HK-2 (cell line): Measurements from ENCODE around the gene POLDIP2.

Experiments used
- DNase-seq: peaks from one replicate; pipeline ENCODE4 v3.0.0-alpha.2; 2018; ENCODE audit not compliant: unreplicated experiment

The POLDIP2 gene

DNA sequence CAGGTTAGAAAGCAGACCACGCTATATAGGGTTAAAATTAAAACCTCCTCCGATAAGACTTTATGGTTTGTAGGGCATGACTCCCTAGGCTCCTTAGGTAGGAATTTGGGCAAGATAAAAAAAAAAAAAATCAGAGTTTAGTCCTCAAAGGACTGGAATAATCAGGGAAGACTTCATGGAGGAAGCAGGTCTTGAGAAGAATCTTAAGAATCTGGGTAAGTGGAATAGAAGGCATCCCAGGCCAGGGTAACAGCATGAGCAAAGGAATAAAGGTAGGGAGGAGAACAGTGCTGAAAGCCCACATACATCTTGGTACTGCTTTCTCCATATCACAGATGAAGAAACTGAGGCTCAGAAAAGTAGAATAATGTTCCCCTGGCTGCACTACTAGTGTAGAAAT is 33.2 kb upstream of the POLDIP2 start:
- DNase-seq, result no peak

DNA sequence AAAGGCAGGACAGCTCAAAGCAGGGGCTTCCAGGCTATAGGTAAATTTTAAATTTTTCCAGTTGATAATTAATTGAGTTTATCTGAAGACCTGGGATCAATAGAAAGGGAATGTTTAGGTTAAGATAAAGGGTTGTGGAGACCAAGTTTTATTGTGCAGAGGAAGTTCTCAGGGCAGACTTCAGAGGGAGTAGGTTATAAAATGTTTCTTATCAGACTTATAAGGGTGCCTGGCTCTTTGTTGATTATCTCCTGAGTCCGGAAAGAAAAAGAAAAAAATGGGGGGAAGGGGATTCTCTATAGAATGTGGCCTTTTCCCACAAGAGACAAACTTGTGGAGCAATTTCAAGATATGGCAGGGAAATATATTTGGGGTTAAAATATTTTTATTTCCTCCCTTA is 32.8 kb upstream of the POLDIP2 start:
- DNase-seq, result no peak

DNA sequence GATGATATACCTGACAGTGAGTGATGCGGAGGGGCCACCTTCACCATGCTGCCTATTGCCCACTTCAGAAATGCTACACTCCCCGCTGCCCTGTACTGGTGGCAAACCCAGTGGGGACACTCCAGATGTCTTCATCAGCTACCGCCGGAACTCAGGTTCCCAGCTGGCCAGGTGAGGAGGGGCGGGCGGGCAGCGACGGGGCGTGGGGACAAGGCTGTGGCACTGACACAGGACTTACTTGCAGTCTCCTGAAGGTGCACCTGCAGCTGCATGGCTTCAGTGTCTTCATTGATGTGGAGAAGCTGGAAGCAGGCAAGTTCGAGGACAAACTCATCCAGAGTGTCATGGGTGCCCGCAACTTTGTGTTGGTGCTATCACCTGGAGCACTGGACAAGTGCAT is 30.8 kb upstream of the POLDIP2 start:
- no peak for DNase-seq

DNA sequence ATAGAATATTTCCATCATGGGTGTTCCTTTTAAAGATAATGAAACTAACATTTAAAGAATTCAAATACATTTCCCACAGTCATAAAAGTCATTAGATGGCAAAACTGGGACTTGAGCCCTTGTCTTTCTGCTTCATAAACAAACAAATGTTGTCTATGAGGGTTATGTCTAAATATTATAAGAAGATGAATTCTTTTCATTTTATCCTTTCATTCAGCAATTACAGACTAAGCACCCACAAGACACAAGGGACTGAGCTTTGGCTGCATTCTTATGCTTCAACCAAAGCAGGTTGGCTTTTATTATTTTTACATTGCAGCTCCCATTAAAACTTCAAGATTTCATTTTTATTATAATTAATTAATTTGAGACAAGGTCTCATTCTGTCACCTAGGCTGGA is 29.1 kb upstream of the POLDIP2 start:
- DNase-seq, result no peak

DNA sequence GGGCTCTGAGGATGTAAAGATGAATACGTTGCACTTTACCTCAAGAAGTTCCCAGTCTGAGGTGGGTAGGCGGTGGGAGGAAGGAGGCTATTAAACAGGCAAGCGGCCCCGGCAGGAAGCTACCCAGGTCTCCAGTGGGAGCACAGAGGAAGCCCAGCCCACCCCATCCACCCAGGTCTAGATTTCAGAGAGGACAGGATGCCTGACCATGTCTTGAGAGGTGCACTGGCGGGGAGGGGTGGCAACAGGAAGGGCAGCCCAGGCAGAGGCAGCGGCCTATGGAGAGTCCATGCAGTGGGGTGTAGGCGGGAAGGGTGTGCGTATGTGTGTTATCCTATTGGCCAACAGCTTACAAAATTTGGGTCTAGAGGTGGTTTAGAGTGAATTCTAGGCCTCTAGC is 28.1 kb upstream of the POLDIP2 start:
- DNase-seq, result no peak

DNA sequence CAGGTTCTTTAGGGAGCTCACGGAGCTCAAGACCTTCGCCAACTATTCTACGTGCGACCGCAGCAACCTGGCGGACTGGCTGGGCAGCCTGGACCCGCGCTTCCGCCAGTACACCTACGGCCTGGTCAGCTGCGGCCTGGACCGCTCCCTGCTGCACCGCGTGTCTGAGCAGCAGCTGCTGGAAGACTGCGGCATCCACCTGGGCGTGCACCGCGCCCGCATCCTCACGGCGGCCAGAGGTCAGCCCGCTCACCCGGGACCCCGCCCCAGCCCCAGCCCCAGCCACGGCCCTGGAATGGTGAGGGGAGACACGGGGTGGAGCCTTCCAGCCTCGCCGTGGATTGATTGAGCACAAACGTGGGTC is 27.7 kb upstream of the POLDIP2 start:
- no peak for DNase-seq

DNA sequence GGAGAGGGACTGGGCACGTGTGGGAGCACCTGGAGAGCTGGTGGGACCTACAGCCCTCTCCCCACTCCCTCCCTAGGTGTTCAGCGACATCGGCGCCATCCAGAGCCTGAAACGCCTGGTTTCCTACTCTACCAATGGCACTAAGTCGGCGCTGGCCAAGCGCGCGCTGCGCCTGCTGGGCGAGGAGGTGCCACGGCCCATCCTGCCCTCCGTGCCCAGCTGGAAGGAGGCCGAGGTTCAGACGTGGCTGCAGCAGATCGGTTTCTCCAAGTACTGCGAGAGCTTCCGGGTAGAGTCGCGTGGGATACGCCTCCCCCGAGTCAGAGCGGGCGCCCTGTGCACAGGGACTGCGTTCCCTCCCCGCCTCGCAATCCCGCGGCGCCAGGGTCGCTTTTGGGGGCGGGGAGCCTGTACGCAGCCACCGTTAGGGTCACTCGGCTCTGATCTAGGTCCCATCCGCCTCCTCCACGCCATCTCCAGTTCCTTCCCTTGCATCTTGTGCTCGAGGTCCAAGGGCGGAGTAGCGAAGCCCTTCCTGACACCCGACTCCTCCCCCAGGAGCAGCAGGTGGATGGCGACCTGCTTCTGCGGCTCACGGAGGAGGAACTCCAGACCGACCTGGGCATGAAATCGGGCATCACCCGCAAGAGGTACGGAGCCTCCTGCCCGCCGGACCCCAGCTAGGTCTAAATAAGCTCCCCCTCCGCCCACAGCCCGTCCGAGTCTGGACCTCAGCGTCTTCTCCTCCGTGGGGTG is 27.1 kb upstream of the POLDIP2 start:
- DNase-seq, result no peak

DNA sequence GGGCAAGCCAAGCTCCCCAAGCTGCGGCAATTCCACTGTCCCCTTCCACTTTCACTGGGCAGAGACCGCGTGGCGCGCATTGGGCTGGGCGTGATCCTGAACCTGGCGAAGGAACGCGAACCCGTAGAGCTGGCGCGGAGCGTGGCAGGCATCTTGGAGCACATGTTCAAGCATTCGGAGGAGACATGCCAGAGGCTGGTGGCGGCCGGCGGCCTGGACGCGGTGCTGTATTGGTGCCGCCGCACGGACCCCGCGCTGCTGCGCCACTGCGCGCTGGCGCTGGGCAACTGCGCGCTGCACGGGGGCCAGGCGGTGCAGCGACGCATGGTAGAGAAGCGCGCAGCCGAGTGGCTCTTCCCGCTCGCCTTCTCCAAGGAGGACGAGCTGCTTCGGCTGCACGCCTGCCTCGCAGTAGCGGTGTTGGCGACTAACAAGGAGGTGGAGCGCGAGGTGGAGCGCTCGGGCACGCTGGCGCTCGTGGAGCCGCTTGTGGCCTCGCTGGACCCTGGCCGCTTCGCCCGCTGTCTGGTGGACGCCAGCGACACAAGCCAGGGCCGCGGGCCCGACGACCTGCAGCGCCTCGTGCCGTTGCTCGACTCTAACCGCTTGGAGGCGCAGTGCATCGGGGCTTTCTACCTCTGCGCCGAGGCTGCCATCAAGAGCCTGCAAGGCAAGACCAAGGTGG is 24.0 kb upstream of the POLDIP2 start:
- no peak for DNase-seq

DNA sequence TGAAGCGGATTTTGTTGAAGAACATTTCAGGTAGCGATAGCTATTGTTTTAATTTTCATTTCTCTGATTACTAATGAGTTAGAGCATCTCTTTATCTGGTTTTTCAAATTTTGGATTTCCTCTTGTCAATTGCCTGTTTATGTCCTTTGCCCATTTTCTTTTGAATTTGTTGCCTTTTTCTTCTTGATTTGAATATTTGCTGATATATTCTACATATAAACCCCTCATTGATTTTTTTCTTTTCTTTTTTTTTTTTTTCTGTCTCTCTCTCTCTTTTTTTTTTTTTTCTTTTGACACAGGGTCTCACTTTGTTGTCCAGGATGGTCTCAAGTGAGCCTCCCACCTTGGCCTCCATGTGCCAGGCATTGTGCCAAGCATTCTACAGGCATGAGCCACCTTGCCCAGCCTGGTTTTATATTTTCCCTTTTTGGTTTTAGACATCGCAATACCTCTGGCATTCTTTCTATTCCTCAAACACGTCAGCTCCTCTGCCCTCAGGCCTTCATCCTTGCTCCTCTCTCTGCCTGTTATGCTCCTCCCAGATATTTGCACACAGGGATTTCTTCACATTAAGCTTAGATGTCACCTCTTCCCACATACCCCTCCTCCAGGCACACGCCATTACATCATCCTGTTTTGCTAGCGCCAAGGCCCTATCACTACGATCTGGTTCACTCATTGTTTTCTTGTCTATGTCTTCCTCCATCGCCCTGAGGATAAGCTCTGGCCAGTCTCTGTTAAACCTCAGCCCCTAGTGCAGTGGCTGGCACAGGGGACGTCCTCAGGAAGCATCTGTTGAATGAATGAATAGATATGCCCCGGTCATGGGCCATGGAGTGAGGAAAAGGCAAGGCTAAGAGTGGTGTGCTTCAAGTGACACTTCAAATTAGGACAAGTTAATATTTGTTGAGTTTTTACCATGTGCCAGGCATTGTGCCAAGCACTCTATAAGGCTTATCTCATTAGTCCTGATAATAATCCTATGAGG is 22.8 kb upstream of the POLDIP2 start:
- DNase-seq, result no peak

DNA sequence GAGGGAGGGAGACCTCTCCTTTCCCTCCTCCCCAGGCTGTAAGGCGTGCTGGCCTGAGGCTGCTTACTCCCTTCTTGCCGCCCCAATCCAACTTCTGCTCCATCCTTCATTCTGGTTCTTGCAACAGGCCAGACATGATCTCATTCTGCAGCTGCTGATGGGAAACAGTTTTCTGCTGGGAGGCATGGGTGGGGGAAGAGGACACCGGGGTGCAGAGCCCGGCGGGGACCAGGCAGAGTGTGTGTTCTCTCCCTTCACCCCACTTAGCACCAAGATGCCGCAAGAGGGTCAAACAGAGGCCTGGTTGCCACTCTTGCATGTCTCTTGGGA is 15.6 kb upstream of the POLDIP2 start:
- DNase-seq, result no peak

DNA sequence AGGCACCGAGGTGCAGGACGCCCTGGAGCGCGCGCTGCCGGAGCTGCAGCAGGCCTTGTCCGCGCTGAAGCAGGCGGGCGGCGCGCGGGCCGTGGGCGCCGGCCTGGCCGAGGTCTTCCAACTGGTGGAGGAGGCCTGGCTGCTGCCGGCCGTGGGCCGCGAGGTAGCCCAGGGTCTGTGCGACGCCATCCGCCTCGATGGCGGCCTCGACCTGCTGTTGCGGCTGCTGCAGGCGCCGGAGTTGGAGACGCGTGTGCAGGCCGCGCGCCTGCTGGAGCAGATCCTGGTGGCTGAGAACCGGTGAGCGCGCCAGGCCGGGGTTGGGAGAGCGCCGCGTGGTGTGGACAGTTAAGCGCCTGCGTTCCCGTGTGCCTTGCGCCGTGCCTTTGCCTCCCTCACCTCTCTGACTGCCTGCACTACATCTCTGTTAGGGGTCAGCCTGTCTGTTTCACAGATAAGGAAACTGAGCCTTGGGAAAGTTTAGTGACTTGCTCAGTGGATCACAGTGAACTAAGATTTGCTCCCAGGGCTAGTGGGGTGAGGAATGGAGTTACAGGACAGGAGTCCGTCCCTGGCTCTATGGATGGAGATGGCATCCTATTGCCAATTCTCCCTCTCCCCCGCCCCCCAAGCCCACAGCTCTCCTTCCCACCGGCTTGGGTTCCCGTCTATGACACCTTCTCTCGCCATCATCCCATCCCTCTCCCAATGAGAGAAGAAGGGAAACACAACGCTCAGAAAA is 15.0 kb upstream of the POLDIP2 start:
- DNase-seq, result no peak

DNA sequence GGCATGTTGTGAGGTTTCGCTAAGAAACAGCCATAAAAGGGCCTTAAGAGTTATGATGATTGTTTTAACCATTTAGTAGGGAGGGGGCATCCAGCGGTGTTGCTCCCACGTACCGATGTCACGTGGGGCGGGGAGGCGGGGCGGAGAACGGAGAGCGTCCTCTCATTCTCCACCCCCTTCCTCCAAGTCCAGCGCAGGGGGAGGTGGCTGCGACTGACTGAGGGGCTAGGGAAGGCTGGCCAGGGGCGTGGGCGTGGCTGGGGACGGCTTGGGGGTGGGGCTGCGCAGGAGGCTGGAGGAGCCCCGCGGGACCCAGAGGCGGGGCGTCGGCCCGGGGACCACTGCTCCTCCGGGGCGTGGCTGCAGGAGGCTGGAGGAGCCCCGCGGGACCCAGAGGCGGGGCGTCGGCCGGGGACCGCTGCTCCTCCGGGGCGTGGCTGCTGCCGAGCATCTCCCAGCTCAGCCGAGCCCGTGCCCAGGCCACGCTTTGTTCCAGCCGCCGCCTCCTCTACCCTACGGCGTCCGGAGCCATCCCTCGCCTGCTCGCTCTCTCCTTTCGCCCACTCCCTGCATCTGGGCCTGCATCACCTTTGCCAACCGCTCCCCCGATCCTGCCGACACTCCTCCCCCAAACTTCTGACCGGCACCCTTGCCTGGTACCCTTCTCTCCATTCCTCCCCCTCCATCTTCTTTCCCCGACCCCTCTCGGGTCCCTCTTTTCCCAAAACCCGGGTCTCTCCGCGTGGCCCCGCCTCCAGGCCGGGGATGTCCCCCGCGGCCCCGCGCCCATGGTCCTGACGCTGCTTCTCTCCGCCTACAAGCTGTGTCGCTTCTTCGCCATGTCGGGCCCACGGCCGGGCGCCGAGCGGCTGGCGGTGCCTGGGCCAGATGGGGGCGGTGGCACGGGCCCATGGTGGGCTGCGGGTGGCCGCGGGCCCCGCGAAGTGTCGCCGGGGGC is 14.2 kb upstream of the POLDIP2 start, which contains the start of gene SARM1:
TSS of gene SARM1 (plus strand) at position 450 of the 958 bp plus-strand sequence. CDS start at position 789, 339 bp downstream.
- no peak for DNase-seq

DNA sequence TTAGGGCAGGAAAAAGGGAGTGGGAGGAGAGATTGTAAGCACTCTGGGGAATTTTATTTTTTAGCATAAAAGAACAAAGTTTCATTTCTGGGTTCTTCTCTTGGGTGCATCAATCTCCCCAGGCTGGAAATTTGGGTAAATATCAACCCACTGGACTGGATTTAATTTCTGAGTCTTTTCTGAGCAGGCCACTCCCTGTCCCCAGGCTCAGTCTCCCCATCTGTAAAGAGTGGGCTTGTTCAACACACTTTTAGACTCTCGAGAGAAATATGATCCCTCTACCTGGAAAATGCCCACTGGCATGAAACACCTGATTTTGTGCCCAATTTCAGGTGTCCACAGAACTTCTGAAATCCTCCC is 13.4 kb upstream of the POLDIP2 start:
- no peak for DNase-seq

DNA sequence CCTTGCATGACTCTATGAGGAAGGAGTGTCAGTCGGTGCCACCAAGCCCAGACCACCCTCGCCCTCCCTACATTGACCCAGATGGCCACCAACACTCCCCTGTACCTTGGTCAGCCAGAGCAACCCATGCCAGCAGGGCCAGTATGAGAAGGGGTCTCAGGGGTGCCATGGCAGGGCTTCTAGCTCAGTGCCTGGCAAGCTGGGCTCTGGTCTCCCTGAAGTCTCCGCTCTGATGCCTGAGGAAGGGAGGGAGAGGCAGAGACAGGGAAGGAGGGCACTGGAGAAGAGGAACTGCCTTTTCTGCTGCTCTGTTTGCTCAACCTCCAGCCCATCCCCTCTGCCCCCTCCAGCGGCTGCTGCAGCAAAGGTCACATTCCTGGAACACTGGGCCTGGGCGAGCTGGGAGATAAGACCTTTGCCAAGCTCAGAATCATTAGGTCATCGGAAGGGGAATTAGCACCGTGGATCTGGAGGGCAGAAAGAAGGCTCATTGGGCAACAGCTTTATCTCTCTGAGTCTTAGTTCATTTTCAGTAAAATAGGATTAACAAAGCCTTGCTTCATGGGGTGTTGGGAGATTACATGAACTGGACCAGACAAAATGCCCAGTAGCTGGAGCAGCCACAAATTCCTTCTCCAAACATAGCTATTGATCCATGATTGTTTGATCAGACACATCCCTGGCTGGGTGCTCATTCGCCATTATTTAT is 12.9 kb upstream of the POLDIP2 start, which contains the start of gene VTN:
TSS of gene VTN (minus strand) at position 273 of the 709 bp plus-strand sequence. CDS start at position 169, 104 bp downstream.
- DNase-seq, result no peak

DNA sequence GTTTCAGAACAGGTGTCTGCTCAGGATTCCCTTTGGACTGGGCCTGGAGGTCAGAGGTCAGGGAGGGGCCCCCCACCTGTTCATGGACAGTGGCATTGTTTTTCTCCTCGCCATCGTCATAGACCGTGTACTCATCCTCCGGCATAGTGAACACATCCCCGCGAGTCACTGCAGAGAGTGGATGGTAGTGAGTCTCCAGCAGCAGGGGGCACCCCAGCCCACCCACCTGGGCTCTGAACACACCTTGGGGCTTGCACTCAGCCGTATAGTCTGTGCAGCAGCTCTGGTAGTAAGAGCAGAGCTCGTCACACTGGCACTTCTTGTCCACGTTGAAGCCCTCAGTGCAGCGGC is 12.3 kb upstream of the POLDIP2 start:
- no peak for DNase-seq

DNA sequence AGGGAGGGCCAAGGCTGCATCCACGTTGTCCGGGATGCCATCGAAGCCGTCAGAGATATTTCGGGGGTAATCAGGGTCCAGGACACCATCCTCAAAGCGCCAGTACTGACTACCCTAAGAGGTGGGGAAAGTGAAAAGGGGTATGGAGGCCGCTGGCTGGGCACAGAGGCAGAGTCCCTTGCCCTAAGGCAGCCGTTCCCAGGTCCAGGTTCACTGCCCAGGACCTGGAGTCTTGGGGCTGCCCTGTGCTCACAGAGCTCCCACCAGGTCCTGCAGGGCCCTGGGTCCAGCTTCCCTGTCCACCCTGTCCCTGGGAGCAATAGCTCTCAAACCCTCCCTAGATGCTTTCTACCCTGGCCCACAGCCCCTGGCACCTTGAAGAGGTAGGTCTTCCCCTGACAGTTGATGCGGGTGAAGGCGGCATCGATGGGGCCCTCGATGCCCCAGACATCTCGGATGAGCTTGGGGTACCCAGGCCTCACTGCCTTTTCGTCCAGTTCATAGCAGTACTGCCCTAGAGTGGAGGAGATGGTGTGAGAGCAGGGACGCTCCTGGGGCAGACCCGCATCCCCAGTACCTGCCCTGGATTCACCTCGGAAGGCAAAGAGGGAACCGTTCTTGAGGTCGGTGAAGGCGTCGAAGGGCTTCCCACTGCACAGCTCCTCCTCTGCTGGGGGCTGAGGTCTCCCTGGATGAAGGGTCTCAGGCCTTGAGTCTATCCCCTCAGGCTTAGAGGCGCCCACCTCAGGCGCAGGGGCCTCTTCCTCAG is 11.8 kb upstream of the POLDIP2 start:
- no peak for DNase-seq

DNA sequence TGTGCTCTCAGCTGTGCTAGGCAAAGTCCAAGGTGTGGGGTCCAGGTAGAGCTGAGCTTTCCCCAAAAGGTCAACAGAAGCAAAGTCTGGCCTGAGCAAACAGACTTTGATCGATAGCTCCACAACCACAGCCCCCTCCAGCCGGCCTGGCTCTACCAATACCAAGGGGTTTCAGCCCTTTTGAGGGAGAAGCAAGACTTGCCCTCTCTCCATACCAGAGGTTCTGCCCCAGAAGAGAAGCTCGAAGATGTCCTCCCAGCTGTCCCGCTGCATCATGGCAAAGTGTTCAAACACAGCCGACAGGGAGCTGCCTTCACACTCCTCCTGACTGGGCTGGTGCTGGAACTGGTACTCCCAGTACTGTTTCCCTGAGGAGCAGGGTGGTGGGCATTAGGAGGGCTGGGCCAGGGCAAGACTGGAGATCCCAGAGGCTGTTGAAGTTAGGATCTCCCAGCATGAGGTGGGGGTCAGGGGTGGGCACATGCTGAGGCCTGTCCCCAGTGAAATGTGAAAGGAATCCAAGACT is 11.0 kb upstream of the POLDIP2 start:
- DNase-seq, result no peak

DNA sequence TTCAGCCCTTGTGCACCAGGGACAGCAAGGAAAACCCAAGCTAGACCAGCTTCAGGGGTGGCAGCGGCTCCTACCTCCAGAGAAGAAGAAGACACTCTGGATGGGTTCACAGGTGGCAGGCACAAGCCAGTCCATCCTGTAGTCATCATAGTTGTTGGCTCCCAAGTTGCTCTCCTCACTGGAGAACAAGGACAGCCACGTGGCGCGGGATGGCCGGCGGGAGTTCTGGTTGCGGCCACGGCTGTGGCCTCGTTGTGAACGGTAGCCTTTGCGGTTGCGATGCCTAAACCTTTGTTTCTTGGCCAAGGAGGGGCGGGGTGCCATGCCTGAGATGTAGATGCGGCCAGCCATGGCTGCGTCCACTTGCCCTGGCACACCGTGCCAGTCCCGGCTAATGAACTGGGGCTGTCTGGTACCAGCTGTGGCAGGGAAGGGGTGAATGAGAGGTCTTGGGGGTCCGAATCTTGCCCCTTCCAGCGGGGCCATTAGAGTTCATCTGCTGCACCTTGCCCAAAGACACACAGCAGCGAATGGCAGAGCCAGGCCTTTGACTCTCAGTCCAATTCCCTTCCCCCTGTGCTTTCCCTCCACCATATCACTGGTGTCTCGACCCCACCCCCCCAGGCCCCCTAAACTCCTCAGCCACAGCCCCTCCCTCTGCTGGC is 10.4 kb upstream of the POLDIP2 start:
- no peak for DNase-seq
